ENCODE data around the gene KRT7. TPM values are rescaled to one million over a fixed set of nuclear protein-coding genes. Genes with fewer than 3 reads are reported as not detected.

The KRT7 gene
- total RNA-seq, 1 donor: 27.9 TPM

GRCh38 chr12:52213564-52214420 lies 19.3 kb upstream of the KRT7 start:
- Histone ChIP-seq H3K27ac (ENCODE audit: low read depth, low read length) (no peak overlapping the region), H3K9me3 (ENCODE audit: low read depth, low read length) (no peaks in the 10 kb centered on the region), H2AFZ (ENCODE audit: low read length) (no peak overlapping the region), H3K4me3 (ENCODE audit: insufficient read depth, low read length) (no peak overlapping the region), H3K4me2 (ENCODE audit: insufficient read depth, low read length) (no peak overlapping the region), H3K4me1 (ENCODE audit: insufficient read depth, low read length) (peaks cover 21% of the 10 kb centered on the region), H3K27me3 (ENCODE audit: insufficient read depth, low read length) (no peaks in the 10 kb centered on the region), H3K36me3 (ENCODE audit: insufficient read depth, low read length) (no peaks in the 10 kb centered on the region), H3K79me2 (ENCODE audit: insufficient read depth, low read length) (no peaks in the 10 kb centered on the region), H4K20me1 (ENCODE audit: insufficient read depth, low read length) (no peaks in the 10 kb centered on the region)
- peak; percentile 99 for TF ChIP-seq CTCF (IDR thresholded peaks at IDR 0.05; ENCODE audit: extremely low read depth, low read depth, low read length)
- DNase-seq (ENCODE audit: insufficient read length, low spot score, missing footprints): peak; percentile 94

- Histone ChIP-seq H3K36me3 (ENCODE audit: insufficient read depth, low read length) (no peaks in the 10 kb centered on the region), H3K27me3 (ENCODE audit: insufficient read depth, low read length) (no peaks in the 10 kb centered on the region), H3K9me3 (ENCODE audit: low read depth, low read length) (no peaks in the 10 kb centered on the region), H3K4me2 (ENCODE audit: insufficient read depth, low read length) (no peak overlapping the region), H3K27ac (ENCODE audit: low read depth, low read length) (no peak overlapping the region), H2AFZ (ENCODE audit: low read length) (no peak overlapping the region), H3K79me2 (ENCODE audit: insufficient read depth, low read length) (no peaks in the 10 kb centered on the region), H4K20me1 (ENCODE audit: insufficient read depth, low read length) (no peaks in the 10 kb centered on the region), H3K4me3 (ENCODE audit: insufficient read depth, low read length) (no peak overlapping the region), H3K4me1 (ENCODE audit: insufficient read depth, low read length) (peaks cover 21% of the 10 kb centered on the region)
- TF ChIP-seq CTCF (IDR thresholded peaks at IDR 0.05; ENCODE audit: extremely low read depth, low read depth, low read length): no peak
- peak; percentile 26 for DNase-seq (ENCODE audit: insufficient read length, low spot score, missing footprints)
Measured at GRCh38 chr12:52214421-52214802, 18.6 kb upstream of the KRT7 start.

- Histone ChIP-seq H3K79me2 (ENCODE audit: insufficient read depth, low read length) (no peaks in the 10 kb centered on the region), H3K4me1 (ENCODE audit: insufficient read depth, low read length) (peaks cover 13% of the 10 kb centered on the region), H3K4me3 (ENCODE audit: insufficient read depth, low read length) (no peak overlapping the region), H2AFZ (ENCODE audit: low read length) (no peak overlapping the region), H3K36me3 (ENCODE audit: insufficient read depth, low read length) (no peaks in the 10 kb centered on the region), H3K9me3 (ENCODE audit: low read depth, low read length) (no peaks in the 10 kb centered on the region), H3K27ac (ENCODE audit: low read depth, low read length) (no peak overlapping the region), H3K27me3 (ENCODE audit: insufficient read depth, low read length) (no peaks in the 10 kb centered on the region), H3K4me2 (ENCODE audit: insufficient read depth, low read length) (no peak overlapping the region), H4K20me1 (ENCODE audit: insufficient read depth, low read length) (no peaks in the 10 kb centered on the region)
- peak; percentile 39 for DNase-seq (ENCODE audit: insufficient read length, low spot score, missing footprints)
- no peak for TF ChIP-seq CTCF (IDR thresholded peaks at IDR 0.05; ENCODE audit: extremely low read depth, low read depth, low read length)
Measured at GRCh38 chr12:52215587-52216031, 17.4 kb upstream of the KRT7 start.

GRCh38 chr12:52216100-52216499 lies 16.9 kb upstream of the KRT7 start:
- H3K9me3 ChIP-seq (ENCODE audit: low read depth, low read length): no peaks in the 10 kb centered on the region
- H3K27me3 ChIP-seq (ENCODE audit: insufficient read depth, low read length): no peaks in the 10 kb centered on the region
- no peak for TF ChIP-seq CTCF (IDR thresholded peaks at IDR 0.05; ENCODE audit: extremely low read depth, low read depth, low read length)
- peaks cover 10% of the 10 kb centered on the region for H3K4me1 ChIP-seq (ENCODE audit: insufficient read depth, low read length)
- H2AFZ ChIP-seq (ENCODE audit: low read length): no peak overlapping the region
- H3K4me2 ChIP-seq (ENCODE audit: insufficient read depth, low read length): no peak overlapping the region
- H3K27ac ChIP-seq (ENCODE audit: low read depth, low read length): no peak overlapping the region
- peak; percentile 37 for DNase-seq (ENCODE audit: insufficient read length, low spot score, missing footprints)
- H3K36me3 ChIP-seq (ENCODE audit: insufficient read depth, low read length): no peaks in the 10 kb centered on the region
- no peak overlapping the region for H3K4me3 ChIP-seq (ENCODE audit: insufficient read depth, low read length)
- H4K20me1 ChIP-seq (ENCODE audit: insufficient read depth, low read length): no peaks in the 10 kb centered on the region
- H3K79me2 ChIP-seq (ENCODE audit: insufficient read depth, low read length): no peaks in the 10 kb centered on the region
